HG03565 (cell line): ENCODE results near the gene LELP1.
"Not testable (repeated sequence)": the region's sequence is repeated elsewhere in the genome, so short reads cannot be mapped to it uniquely, and the experiment has no call there.

Source experiments
- ATAC-seq: cut with Tn5 transposase; IDR thresholded peaks from one replicate; pipeline ENCODE4 v1.9.1; 2021; ENCODE audit warnings: mild to moderate bottlenecking, moderate library complexity; ENCODE audit not compliant: unreplicated experiment

Gene LELP1

DNA sequence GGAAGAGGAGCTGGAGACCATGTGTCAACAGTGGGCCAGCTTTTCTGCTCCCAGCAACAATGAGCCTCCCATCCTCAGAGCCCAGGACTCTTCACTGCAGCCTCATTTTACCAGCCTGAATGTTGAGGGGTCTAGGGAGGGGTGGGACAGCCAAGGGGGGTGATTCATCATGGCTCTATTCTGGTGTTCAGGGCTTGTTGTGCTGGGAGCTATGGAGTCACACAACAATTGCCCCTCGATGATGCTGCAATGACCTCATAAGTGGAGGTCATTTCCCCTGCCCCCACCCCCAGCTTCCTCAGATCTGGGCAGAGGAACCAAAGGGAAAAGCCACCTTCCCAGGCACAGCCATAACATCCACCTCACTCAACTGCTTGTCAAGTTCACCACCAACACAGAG is at the start of gene LELP1:
Gene LELP1 (plus strand): TSS at position 301 of the 400 bp plus-strand sequence. CDS start 1,278 bp downstream, outside the sequence.
- no peak for ATAC-seq

DNA sequence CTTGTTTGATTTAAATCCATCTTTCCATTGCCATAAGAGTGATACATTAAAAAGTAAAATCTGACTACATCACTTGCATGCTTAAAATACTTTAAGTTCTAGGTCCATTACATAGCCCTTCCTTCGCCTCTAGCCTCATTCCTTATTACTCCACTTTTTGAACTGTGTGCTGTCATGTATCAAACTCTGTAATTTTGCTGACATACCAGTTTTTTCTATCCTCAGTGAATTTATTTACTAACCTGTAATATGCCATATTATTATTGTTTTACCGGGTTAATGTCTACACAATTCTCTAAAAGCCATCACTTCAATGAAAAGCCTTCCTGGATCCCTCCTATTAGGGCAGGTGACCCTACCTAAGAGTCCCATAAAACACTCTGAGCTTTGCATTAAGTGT is 47.7 kb upstream of the LELP1 start:
- ATAC-seq: no peak

DNA sequence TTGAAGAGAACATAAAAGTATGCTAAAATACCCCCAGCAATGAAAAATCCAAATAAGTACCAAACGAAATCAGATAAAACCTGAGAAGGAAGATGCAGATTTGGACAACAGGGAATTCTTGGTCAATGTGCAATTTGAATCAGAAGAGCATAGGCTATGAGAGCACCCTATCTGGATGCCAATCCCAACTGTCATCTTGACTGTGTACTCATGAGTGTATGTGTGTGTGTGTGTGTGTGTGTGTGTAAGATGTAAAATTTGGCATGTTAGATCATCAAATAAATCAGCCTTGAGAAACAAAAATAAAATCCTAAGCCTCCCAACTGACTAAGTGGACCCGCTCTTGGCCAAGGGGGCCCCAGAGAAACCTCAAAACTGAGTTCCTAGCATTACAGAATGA is 34.5 kb upstream of the LELP1 start:
- no peak for ATAC-seq

DNA sequence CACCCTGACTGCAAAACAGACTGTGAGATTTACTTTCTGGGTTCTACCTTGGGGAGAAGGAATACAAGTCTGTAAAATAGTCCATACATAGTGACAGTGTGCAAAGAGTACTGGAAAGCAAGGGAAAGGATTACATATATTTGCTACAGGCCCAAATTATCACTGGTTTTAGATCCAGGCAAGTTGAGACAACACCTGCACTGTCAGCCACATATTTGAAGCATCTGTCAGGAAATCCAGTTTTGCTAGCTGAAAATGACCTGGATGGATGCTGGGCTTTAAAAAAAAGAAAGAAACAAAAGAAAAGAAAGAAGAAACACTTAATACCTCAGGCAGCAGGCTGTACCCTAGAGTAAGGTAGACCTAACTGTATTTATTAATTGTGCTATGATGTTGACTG is 28.6 kb upstream of the LELP1 start:
- ATAC-seq: no peak

DNA sequence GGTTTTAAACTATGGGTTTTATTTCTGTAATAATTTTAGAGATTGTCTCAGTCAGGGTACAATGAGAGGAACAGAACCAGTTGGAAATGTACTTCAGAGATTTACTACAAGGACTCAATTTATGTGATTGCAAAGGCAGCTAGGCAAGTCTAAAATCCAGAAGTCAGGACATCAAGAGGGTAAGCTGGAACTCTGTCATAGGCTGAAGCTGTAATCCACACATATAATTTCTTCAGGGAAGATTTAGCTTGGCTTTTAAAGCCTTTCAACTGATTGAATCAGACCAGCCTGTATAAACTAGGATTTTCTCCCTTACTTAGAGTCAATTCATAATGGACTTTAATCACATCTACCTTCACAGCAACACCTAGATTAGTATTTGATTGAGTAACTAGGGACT is 24.3 kb upstream of the LELP1 start:
- no peak for ATAC-seq

DNA sequence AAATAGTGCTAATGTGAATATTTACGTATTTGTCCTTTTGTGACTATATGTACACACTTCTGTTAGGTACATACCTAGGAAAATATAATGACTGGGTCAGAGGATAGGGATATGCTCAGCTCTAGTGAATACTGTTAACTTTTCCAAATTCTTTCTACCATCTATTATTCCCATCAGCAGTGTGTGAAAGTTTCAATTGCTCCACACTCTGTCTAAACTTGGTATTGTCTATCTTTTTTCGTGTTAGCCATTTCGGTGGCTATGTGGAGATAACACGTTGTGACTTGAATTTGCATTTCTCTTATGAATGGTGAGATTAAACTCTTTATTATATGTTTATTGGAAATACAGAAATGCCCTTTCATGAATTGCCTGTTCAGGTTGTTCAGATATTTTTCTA is 22.7 kb upstream of the LELP1 start:
- ATAC-seq: no peak

DNA sequence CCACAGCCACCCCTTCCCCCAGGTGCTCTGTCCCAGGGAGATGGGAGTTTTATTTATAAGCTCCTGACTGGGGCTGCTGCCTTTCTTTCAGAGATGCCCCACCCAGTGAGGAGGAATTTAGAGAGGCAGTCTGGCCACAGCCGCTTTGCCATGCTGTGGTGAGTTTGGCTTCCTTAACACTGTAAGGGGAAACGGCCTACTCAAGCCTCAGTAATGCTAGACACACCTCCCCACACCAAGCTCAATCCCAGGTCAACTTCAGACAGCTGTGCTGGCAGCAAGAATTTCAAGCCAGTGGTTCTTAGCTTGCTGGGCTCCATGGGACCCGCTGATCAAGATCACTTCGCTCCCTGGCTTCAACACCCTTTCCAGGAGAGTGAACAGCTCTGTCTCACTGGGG is 14.9 kb upstream of the LELP1 start:
- ATAC-seq: not testable (repeated sequence)

DNA sequence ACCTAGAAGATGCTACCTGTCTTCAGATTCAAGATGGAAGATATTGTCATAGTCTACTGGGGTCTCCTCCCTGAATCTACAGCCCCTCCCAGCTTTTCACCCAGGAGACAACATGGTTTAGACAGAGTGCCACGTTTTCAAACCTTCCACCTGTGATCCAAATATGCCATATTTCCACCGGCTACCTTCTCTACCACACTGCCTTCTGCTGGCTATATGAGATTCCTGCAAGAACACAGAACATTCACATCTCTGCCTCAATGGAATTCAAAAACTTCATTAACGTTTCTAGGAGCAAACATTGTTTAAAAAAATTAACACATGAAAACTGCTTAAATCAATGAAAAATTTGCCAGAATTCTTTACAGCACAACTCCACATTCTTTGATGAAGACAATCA is 12.9 kb upstream of the LELP1 start:
- ATAC-seq: no peak

DNA sequence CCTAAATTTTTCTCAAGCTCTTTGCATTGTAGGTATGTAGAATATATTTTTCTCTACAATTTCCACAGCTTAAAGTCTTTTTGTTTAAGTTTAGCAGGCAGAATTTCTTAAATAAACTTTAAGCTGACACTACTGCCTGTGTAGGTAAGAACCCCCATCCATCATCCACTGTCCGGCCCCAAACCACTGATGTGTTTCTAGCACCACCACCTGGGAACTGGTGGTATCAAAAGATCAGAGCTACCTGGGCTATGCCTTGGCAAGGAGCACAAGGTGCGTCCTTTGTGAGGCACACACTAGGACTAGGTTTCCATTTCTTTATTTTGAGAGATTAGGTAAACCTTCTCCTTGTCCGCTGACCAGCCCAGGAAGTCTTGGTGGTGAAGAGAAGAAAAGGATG is 10.5 kb upstream of the LELP1 start:
- ATAC-seq: no peak

DNA sequence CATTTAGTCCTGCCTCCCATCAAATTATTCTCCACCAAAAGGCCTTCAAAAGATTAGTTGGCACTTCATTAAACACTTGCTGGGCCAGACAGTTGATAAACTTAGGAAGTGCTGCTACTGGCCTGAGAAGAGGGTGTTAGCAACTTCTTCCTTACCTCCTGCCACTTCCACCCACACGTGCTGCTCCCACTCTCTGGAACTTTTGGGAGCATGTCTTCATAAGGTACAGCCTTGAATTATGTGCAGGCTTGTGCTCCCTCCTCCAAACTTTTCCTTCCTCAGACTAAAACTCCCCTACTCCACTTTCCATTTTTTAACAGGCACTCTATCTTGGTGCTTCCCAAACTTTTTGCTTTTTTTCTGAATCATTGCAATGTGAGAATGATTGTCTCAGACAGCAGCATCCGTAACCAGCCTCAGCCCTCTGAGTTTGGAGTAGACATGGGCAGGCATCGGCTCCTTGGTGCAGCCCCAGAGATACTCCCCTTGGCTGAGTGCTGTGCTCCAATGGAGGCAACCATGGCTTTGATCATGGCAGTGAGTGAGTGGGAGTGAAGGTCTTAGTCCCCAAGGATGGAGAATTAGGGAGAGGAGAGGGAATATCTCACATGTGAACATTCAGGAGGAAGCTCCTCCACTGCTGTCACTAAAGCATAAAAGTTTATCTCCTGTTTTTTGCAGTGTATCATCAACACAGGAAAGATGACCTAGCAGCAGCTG is 8.7 kb upstream of the LELP1 start:
- ATAC-seq: no peak

DNA sequence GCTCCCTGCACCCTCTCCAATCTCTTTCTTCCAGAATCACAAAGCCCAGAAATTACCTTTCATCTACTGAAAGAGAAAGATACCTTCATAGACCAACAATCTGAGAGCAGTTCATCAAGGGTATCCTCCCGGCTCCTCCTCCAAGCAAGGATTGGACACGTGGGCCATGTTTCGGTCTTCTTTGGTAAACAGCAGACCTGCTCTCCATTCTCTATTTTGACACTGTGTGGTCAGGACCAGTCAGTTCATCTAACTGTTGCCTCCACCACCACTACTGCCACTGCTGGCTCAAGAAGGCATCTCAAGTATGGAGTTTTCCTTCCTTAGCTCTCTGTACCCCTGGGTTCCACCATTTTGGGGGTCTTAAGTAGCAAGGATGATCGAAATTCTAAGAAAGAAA is 8.0 kb upstream of the LELP1 start:
- ATAC-seq: no peak

DNA sequence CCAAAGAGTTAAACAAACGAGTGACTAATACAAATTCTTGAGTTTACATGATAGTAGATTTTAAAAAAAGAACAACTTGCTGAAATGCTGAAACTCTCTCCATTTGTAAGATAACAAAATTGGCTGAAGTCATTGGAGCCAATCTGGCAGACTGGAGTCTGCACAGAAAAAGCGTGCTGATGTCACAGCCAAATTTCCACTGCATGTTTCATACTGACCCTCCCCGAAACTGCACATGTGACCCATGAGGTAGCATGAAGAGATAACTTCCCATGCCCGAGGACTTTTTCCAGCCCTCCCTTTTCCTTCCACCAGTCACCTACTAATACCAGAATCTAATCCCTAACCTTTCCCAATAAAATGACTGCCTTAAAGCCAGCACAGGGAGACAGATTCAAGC is 1.2 kb upstream of the LELP1 start:
- no peak for ATAC-seq

DNA sequence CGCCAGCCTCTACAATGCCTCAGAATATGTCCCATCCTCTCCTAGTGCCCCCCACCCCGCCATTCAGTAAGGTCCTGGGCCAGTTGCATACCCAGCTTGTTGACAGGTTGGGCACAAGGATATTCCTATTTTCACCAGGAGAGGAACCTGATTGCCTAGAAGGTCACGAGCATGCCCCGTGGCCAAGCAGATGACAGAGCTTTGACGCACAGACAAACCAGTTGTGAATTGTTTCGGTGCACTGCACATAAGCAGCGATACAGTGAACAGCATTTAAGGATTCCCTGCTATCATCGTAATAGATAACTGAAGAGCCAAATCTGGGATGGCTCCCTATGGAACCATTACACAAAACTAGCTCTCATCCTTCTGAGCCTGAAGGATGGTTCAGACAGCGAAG is 3.4 kb downstream of the LELP1 start:
- no peak for ATAC-seq

DNA sequence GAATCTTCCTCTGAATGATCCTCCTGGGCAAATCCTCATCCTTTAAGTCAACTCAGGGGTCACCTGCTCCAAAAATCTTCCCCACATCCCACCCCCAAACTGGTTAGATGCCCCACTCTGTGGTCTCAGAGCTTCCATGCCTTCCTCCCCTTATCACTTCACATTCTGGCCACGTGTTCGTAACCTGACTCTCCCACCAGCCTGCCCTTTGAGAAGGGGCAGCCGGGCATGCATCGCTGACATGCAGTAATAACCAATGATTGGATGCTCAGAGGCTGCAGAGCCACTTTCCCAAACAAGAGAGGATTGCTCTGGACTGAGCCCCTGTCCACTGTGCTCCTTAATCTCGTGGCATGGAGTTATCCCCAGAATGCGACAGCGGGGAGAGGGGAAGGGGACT is 7.0 kb downstream of the LELP1 start:
- ATAC-seq: no peak

DNA sequence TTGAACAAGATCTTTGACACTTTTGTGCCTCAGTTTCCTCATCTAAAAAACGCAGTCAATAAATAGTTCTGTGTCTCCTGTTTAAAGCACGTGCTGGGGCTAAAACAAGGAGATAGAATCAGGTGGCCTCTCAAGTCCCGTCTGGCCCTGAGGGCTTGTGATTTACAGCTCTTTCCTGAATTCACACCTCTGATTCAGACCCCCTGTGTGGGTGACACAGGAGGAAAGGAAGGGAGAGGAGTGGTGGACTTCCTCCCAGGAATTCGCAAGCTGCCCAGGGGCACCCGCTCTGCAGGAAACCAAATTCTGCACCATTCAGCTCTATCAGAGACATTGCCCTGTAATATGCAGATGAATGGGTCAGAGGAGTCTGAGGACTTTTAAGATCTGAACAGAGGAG is 9.0 kb downstream of the LELP1 start:
- no peak for ATAC-seq

DNA sequence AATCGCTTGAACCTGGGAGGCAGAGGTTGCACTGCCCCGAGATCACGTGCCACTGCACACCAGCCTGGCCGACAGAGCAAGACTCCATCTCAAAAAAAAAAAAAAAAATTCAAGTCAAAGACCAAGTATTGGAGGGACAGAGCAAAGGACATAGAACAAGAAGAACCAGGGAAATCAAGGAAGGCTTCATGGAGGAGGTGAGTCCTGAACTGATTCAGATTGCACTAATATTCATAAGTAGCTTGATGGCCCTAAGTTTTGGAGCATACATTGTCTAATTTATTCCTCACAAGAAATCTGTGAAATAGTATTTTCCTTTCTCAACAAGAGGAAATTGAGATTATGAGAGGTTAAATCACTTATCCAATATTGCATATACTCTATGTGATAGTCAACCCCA is 10.3 kb downstream of the LELP1 start:
- ATAC-seq: no peak

DNA sequence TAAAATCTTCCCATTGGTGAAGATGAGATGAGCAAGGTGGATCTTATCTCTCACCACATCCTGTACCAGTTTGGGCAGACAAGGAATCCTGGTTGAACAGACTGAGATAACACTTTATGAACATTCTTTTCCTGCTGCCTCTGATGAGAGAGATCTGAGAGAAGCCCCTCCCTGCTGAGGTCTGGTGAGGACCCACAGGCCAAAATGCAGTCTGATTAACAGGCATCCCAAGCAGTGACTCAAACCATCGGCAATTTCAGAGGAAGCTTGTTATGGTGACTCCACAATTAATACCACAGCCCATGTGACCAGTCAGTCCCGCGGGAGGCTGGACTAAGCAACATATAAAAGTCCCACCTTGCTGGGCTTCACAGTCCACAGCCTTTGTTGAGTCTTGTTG is 14.0 kb downstream of the LELP1 start, which contains the start of gene PRR9:
Gene PRR9 (plus strand): TSS at position 373 of the 400 bp plus-strand sequence. CDS start 561 bp downstream, outside the sequence.
- no peak for ATAC-seq

DNA sequence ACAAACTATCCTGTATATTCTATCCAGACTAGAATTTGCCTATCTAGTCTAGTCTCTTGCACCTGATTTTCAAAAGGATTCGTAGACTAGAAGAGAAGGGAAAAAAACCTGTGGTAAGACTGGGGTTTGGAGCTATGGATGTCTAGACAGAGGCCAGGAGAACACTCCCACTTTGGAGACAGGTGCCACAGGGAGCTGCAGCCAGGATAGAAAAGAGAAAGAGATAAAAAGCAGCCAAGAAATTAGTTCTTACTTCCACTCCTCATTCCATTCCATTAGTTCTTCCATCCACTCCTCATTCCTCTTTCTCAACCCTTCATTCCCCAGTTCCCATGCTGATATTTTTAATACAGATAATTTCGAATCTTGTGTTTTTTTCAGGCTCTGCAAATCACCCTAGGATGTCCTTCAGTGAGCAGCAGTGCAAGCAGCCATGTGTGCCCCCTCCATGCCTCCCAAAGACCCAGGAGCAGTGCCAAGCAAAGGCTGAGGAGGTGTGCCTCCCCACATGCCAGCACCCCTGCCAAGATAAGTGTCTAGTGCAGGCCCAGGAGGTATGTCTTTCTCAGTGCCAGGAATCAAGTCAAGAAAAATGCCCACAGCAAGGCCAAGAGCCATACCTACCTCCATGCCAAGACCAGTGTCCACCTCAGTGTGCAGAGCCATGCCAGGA is 14.7 kb downstream of the LELP1 start:
- ATAC-seq: no peak

DNA sequence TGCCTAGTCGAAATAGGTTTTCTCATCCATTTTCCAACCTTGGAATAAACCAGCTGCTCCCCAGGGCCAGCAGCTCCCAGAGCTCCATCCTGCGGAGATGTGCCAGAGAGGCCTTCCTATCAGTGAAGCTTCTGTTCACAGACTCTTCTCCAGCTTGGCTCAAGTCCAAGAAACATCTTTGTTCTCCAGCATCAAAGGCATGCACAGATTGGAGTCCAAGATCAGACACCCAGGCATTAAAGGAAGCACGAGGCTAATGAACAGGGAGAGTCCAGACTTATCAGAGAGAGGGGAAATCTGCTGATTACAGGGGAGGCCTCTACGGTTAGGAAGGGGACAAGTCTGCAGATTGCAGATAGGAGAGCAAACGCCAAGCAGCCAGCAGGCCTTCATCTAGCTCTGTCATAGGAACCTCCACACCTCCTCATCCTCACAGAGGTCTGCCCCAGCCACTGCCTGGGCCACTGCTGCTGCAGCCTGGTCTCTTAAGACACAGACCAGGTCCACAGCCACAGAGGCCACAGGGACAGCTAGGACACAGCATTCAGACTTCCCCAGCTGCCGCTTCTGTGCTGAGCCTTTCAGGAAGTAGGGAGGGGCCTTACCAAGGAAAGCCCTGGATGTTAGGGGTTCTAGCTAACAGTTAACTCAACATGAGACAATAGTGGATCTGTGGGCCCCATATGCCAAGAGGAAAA is 17.5 kb downstream of the LELP1 start:
- no peak for ATAC-seq

DNA sequence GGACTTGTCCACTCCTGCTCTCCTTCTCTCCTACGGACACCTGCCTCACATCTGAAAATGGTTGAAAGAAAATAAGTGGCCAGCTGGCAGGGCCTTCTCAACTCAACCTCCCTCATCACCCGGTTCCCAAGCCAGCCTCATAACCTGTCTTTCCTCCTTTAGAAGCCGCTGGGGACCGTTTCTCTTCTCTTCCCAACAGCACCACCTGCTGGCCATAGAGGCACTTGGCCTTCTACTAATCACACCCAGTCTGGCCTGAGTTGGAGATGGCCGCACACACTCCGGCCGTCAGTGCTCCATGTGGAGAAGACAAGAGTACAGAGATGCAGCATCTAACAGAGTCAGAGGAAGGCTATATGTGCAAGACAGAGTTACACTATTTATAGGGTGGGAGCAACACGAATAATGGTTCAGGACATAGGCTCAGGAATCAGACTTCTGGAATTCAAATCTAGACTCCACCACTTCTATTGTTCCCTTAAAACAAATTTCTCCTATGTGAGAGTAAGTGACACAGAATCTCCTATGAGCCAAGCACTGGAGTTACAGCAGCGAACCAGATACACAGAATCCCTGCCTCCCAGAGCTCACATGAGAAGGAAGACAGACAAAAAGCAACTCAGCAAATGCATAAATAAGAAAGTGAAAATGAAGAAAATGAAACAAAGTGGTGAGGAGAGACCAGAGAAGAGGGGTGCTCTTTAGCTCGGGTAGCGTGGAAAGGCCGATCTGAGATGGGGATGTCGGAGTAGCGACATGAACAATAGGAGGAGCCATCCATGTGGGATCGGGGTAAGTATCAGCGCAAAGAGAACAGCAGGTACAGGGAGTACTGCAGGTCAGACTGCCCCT is 20.0 kb downstream of the LELP1 start:
- peak; percentile 49 for ATAC-seq

DNA sequence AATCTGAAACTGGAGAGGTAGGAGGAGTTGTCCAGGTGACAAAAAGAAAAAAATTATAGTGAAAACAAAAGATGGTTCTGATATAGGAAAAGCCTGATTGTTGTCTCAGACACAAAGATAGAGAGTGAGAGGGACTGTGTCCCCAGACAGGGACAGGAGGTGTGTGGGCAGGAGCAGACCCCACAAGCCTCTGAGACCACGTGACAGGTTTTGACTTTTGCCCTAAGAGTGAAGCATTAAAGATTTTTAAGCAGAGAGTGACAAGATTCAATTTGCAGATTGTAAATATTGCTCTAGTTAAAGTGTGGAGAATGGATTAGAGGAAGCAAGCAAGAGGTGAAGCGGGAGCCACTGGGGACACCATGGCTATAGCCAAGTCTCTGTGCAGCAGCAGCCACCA is 24.6 kb downstream of the LELP1 start:
- no peak for ATAC-seq
